Endodermal cell (in vitro differentiated cells): ENCODE measurements around the gene ZBTB49. TPM values are rescaled to one million over a fixed set of nuclear protein-coding genes. Genes with fewer than 3 reads are reported as not detected.
A peak's percentile ranks its signal among the peaks of the same experiment; 100 is the strongest.

ENCODE experiments used
- DNase-seq: peaks from one replicate; pipeline ENCODE4 v3.0.0-alpha.2; 2017
- H3K27ac ChIP-seq: 2 replicates; pipeline ENCODE4 v1.5.1; 2013; ENCODE audit warnings: mild to moderate bottlenecking, low read depth, low read length, moderate library complexity
- H3K27me3 ChIP-seq: 2 replicates; pipeline ENCODE4 v1.6.1; 2013; ENCODE audit warnings: mild to moderate bottlenecking, low read length, moderate library complexity; ENCODE audit not compliant: insufficient read depth, control insufficient read depth, poor library complexity, severe bottlenecking
- H3K36me3 ChIP-seq: 2 replicates; pipeline ENCODE4 v1.7.0; 2013; ENCODE audit warnings: mild to moderate bottlenecking, low read length, moderate library complexity; ENCODE audit not compliant: control insufficient read depth, insufficient read depth
- H3K4me1 ChIP-seq: one replicate; pipeline ENCODE4 v1.7.0; 2013; ENCODE audit warnings: low read length; ENCODE audit not compliant: control insufficient read depth, insufficient read depth
- H3K4me3 ChIP-seq: 2 replicates; pipeline ENCODE4 v1.5.1; 2013; ENCODE audit warnings: mild to moderate bottlenecking, low read length, moderate library complexity
- H3K9ac ChIP-seq: 2 replicates; pipeline ENCODE4 v1.6.1; 2013; ENCODE audit warnings: mild to moderate bottlenecking, low read length, moderate library complexity; ENCODE audit not compliant: poor library complexity, severe bottlenecking; ENCODE audit errors: extremely low read depth
- H3K9me3 ChIP-seq: 2 replicates; pipeline ENCODE4 v1.6.1; 2013; ENCODE audit warnings: mild to moderate bottlenecking, low read length, moderate library complexity; ENCODE audit not compliant: control insufficient read depth
- H3K27ac Mint-ChIP-seq: 2 replicates; pipeline ENCODE4 v1.8.0; 2020; ENCODE audit warnings: mixed read lengths
- H3K27me3 Mint-ChIP-seq: 2 replicates; pipeline ENCODE4 v1.8.0; 2021; ENCODE audit warnings: mild to moderate bottlenecking, mixed read lengths; ENCODE audit not compliant: insufficient read depth
- H3K36me3 Mint-ChIP-seq: 2 replicates; pipeline ENCODE4 v1.8.0; 2020; ENCODE audit warnings: low read depth, mixed read lengths
- H3K4me1 Mint-ChIP-seq: 2 replicates; pipeline ENCODE4 v1.8.0; 2020; ENCODE audit warnings: mixed read lengths
- H3K4me3 Mint-ChIP-seq: 2 replicates; pipeline ENCODE4 v1.8.0; 2020; ENCODE audit warnings: mild to moderate bottlenecking, moderate library complexity, mixed read lengths
- H3K9me3 Mint-ChIP-seq: 2 replicates; pipeline ENCODE4 v1.8.0; 2020; ENCODE audit warnings: mild to moderate bottlenecking, mixed read lengths
- WGBS, 2 experiments: methylation state at CpG; one replicate each; pipeline versions ENCODE4 v1.1.5 to v1.1.7; 2013; ENCODE audit warnings: missing lambda C conversion rate in 2 of 2, mixed read lengths in 1 of 2; ENCODE audit not compliant: insufficient coverage in 1 of 2, insufficient read length in 1 of 2; 5-methylcytosine and 5-hydroxymethylcytosine counted together
- total RNA-seq, 2 donors: library from RNA; stranded (reverse); fragmentation: NEBNext Ultra II Directional in 1 of 2; extraction: Animal tissue kit (Norgen Biotek cat#: 25700) in 1 of 2; gene quantifications; 2 replicates in 1 of 2; 3 replicates in 1 of 2; pipeline ENCODE4 v1.2.1, GENCODE V29; 2021
- TF ChIP-seq, protein P1 (sequence below): fragments of 200-600 bp; sonication (generic); conservative IDR thresholded peaks from 2 replicates; pipeline ENCODE4 v1.5.0; 2021; ENCODE audit warnings: antibody characterized with exemption, mild to moderate bottlenecking

Gene ZBTB49
- total RNA-seq, 2 donors from 2014 or later, result 5.9 to 8.0 TPM

GRCh38 chr4:4289055-4289454 lies 996 bp upstream of the ZBTB49 start:
- peaks cover 4% of the 10 kb centered on the region for H3K4me1 ChIP-seq
- peak overlapping the region; percentile 42 for H3K9ac ChIP-seq
- no peaks in the 10 kb centered on the region for H3K9me3 ChIP-seq
- H3K36me3 ChIP-seq, result peaks cover 21% of the 10 kb centered on the region
- H3K4me3 ChIP-seq, result peak overlapping the region; percentile 88
- Mint-ChIP-seq H3K27me3 (no peaks in the 10 kb centered on the region), H3K27ac (peak overlapping the region; percentile 94), H3K4me3 (peak overlapping the region; percentile 95), H3K36me3 (peaks cover 14% of the 10 kb centered on the region), H3K9me3 (no peaks in the 10 kb centered on the region), H3K4me1 (peaks cover 18% of the 10 kb centered on the region)
- TF ChIP-seq, protein P1, sequence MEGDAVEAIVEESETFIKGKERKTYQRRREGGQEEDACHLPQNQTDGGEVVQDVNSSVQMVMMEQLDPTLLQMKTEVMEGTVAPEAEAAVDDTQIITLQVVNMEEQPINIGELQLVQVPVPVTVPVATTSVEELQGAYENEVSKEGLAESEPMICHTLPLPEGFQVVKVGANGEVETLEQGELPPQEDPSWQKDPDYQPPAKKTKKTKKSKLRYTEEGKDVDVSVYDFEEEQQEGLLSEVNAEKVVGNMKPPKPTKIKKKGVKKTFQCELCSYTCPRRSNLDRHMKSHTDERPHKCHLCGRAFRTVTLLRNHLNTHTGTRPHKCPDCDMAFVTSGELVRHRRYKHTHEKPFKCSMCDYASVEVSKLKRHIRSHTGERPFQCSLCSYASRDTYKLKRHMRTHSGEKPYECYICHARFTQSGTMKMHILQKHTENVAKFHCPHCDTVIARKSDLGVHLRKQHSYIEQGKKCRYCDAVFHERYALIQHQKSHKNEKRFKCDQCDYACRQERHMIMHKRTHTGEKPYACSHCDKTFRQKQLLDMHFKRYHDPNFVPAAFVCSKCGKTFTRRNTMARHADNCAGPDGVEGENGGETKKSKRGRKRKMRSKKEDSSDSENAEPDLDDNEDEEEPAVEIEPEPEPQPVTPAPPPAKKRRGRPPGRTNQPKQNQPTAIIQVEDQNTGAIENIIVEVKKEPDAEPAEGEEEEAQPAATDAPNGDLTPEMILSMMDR, result no peak
- 47% methylated on average over 3 of the region's 3 CpGs; no CpG with 5 or more reads in 1 of the 2 experiments for WGBS, 2 experiments
- DNase-seq, result no peak
- H3K27ac ChIP-seq, result no peak overlapping the region
- H3K27me3 ChIP-seq, result no peaks in the 10 kb centered on the region

GRCh38 chr4:4289597-4289940 lies 482 bp upstream of the ZBTB49 start:
- Histone ChIP-seq H3K27ac (no peak overlapping the region), H3K36me3 (peaks cover 17% of the 10 kb centered on the region), H3K4me1 (peaks cover 4% of the 10 kb centered on the region), H3K9me3 (no peaks in the 10 kb centered on the region), H3K4me3 (peak overlapping the region; percentile 88), H3K9ac (peak overlapping the region; percentile 42), H3K27me3 (no peaks in the 10 kb centered on the region)
- peaks cover 18% of the 10 kb centered on the region for H3K4me1 Mint-ChIP-seq
- no peaks in the 10 kb centered on the region for H3K9me3 Mint-ChIP-seq
- H3K27me3 Mint-ChIP-seq, result no peaks in the 10 kb centered on the region
- peak overlapping the region; percentile 94 for H3K27ac Mint-ChIP-seq
- H3K4me3 Mint-ChIP-seq, result peak overlapping the region; percentile 95
- WGBS, 2 experiments, result 0 to 1% methylated on average over 3 to 10 of the region's 10 CpGs
- TF ChIP-seq, protein P1, result no peak
- DNase-seq, result no peak
- H3K36me3 Mint-ChIP-seq, result peaks cover 12% of the 10 kb centered on the region

DNA sequence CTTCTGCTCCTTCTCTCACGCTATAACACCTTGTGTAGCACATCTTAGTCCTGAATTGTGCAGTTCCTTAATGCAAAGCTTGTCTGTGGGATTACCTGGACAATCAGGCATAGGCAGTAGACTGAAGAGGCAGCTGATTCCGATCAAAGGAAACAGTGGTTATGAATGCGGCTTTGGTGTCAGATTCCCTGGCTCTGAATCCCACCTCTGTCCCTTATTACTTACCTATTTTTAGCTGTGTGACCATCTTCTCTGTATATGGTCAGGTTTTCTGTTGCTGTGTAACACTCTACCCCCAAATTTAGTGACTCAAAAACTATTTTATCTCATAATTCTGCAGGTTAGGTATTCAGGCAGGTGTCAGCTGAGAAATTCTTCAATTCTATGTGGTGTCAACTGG lies 3.2 kb downstream of the ZBTB49 start:
- no peak for DNase-seq
- Mint-ChIP-seq H3K27ac (no peak overlapping the region), H3K4me1 (peaks cover 18% of the 10 kb centered on the region), H3K4me3 (no peak overlapping the region), H3K9me3 (no peaks in the 10 kb centered on the region), H3K27me3 (no peaks in the 10 kb centered on the region), H3K36me3 (peaks cover 17% of the 10 kb centered on the region)
- WGBS, 2 experiments, result 93% methylated on average over 3 of the region's 3 CpGs
- Histone ChIP-seq H3K4me1 (peaks cover 4% of the 10 kb centered on the region), H3K27ac (no peak overlapping the region), H3K36me3 (no peaks in the 10 kb centered on the region), H3K27me3 (no peaks in the 10 kb centered on the region), H3K9ac (no peak overlapping the region), H3K4me3 (no peak overlapping the region), H3K9me3 (peaks cover 6% of the 10 kb centered on the region)
- TF ChIP-seq, protein P1, result no peak
